GM18858 (cell line): ENCODE data around the gene KAZN.

Experiments
- ATAC-seq: cut with Tn5 transposase; IDR thresholded peaks from one replicate; pipeline ENCODE4 v1.9.1; 2021; ENCODE audit not compliant: unreplicated experiment

The KAZN gene

GRCh38 chr1:15158506-15159165 lies 560.2 kb downstream of the KAZN start:
- ATAC-seq, result no peak

GRCh38 chr1:15159166-15159555 lies 560.7 kb downstream of the KAZN start:
- ATAC-seq, result no peak

- ATAC-seq, result no peak
Observed at GRCh38 chr1:15160626-15161025, 562.1 kb downstream of the KAZN start.

- ATAC-seq, result no peak
Observed at GRCh38 chr1:15167386-15167785, 568.9 kb downstream of the KAZN start.
